ENCODE data around the gene GP1BA. TPM values are rescaled to one million over a fixed set of nuclear protein-coding genes. Genes with fewer than 3 reads are reported as not detected.
A peak's percentile ranks its signal among the peaks of the same experiment; 100 is the strongest.

The GP1BA gene
- total RNA-seq, 2 experiments from 2014 or later = not detected

DNA sequence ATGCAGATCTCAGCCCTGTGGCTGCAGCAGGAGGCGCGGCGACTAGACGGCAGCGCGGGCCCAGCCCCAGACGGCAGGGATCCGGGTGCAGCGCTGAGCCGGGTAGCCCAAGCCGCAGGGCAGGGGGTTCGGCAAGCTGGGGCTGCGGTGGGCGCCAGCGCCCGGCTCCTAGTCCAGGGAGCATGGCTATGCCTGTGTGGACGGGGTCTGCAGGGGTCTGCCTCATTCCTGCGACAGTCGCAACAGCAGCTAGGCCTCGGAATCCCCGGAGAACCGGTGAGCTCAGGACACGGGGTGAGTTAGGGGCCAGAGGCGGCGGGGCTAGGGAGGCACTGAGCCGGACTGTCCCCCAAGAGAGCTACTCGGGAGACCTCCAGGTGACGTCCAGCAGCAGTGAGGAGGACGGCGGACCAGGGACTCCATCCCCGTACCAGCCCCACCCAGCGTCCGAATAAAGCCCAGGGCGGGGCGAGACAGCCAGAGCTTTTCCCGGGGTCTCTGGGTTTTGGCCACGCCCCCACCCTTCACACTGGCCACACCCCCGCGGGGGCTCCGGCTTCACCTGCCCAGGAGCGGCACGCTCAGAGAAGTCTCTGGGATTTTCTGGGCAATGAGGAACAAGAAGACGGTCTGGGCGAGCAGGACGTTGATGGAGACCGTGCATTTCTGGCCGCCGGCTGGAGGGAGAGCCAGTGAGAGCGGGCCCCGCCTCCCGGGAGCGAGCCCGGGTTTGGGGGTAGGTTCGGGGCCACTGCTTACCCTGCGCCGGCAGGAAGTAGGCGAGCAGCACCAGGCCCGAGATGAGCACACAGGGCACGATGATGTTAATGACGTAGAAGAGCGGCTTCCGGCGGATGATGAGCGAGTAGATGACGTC lies 31.6 kb upstream of the GP1BA start:
- ATAC-seq = peak; percentile 24
- TF ChIP-seq, protein P1, sequence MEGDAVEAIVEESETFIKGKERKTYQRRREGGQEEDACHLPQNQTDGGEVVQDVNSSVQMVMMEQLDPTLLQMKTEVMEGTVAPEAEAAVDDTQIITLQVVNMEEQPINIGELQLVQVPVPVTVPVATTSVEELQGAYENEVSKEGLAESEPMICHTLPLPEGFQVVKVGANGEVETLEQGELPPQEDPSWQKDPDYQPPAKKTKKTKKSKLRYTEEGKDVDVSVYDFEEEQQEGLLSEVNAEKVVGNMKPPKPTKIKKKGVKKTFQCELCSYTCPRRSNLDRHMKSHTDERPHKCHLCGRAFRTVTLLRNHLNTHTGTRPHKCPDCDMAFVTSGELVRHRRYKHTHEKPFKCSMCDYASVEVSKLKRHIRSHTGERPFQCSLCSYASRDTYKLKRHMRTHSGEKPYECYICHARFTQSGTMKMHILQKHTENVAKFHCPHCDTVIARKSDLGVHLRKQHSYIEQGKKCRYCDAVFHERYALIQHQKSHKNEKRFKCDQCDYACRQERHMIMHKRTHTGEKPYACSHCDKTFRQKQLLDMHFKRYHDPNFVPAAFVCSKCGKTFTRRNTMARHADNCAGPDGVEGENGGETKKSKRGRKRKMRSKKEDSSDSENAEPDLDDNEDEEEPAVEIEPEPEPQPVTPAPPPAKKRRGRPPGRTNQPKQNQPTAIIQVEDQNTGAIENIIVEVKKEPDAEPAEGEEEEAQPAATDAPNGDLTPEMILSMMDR (IDR thresholded peaks at IDR 0.05) = no peak
- Mint-ChIP-seq H3K4me3 (peak overlapping the region; percentile 94), H3K27me3 (no peaks in the 10 kb centered on the region), H3K4me1 (ENCODE audit: low read depth) (peaks cover 34% of the 10 kb centered on the region), H3K9me3 (no peaks in the 10 kb centered on the region), H3K27ac (peak overlapping the region; percentile 94), H3K36me3 (ENCODE audit: low read depth) (peaks cover 16% of the 10 kb centered on the region)
- DNase-seq = peak; percentile 68
- intact Hi-C loops (cut with micrococcal nuclease) = loop anchor here (10.0 kb wide), 1 partner anchor 164 kb away; no protein-coding TSS in a partner anchor
- CTCF ChIA-PET = interaction anchor here (0.6 to 2.5 kb wide), 6 partner anchors 8 to 110 kb away, joined by 3 to 23 read pairs (median 4); no protein-coding TSS in a partner anchor
- POLR2A ChIA-PET = interaction anchor here (0.6 to 5.8 kb wide), 11 partner anchors 8 to 197 kb away, joined by 3 to 41 read pairs (median 7); partner anchors contain the start of genes ARRB2, PELP1, PFN1 and PLD2

DNA sequence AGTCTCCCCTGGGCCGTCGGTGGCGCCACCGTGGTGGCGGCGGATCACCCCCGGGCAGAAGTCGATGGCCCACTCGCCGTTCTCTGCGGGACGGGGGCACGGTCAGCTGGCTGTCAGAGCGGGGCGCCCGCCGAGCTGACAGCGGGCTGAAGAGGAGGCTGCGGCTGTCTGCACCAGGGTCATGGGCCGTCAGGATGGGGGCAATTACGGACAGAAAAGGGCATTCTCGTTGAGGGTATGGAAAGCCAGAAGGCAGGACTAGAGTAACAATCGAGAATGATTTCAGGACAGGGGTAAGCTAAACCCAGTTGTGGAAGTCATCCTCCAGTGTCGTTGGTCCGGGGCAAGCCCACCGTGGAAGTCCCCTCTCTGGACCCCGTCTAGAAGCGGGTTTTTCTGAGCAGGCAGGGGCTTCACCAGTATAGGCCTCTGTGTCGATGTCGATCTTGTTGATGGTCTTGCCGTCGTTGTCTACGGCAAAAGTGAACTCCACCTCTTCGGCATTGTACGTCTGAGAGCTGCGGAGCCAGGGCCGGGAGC lies 30.9 kb upstream of the GP1BA start:
- ChIA-PET CTCF (interaction anchor here (1.2 to 1.4 kb wide), 2 partner anchors 56 to 335 kb away, joined by 3 read pairs; no protein-coding TSS in a partner anchor), POLR2A (interaction anchor here (0.6 to 5.8 kb wide), 10 partner anchors 8 to 201 kb away, joined by 3 to 41 read pairs (median 6); partner anchors contain the start of genes ARRB2, PELP1, PFN1 and RNF167)
- ATAC-seq (no peak), DNase-seq (no peak)
- H3K36me3 Mint-ChIP-seq (ENCODE audit: low read depth) = peaks cover 16% of the 10 kb centered on the region
- peak overlapping the region; percentile 94 for H3K4me3 Mint-ChIP-seq
- H3K27me3 Mint-ChIP-seq = no peaks in the 10 kb centered on the region
- peaks cover 34% of the 10 kb centered on the region for H3K4me1 Mint-ChIP-seq (ENCODE audit: low read depth)
- H3K27ac Mint-ChIP-seq = peak overlapping the region; percentile 57
- no peaks in the 10 kb centered on the region for H3K9me3 Mint-ChIP-seq
- intact Hi-C loops (cut with micrococcal nuclease) = loop anchor here (10.0 kb wide), 1 partner anchor 164 kb away; no protein-coding TSS in a partner anchor
- TF ChIP-seq, protein P1 (IDR thresholded peaks at IDR 0.05) = no peak

DNA sequence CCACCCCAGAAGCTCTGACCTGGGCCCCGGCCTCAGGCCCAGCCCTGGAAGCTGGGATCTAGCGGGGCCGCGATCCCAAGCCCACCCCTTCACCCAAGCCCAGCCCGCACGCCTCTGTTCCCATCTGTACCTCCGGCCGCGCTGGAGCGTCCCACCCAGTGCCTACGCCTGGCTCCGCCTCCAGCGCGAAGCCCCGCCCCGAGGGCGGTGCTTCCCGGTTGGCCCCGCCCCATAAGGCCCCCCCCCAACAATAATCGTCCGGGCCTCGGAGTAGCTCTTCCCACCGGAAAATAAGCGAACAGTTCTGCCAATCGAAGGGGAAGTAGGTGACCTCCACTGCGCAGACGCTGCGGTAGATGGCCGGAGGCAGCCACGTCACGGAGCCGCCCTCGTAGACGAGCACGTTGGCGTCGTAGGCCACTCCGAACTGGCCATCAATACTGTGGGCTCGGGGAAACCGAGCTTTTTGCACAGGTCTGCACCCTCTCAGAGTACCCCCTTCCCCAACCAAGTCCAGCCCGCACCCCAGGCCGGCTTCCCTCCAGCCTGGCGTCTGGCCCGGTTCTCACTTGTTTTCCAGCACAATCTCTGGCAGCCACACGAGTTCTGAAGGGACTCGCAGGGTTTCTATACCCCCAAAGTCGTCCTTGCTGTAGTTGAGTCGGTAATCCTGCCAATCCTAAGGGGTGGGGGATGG lies 30.3 kb upstream of the GP1BA start:
- Mint-ChIP-seq H3K4me1 (ENCODE audit: low read depth) (peaks cover 34% of the 10 kb centered on the region), H3K4me3 (peak overlapping the region; percentile 94), H3K9me3 (no peaks in the 10 kb centered on the region), H3K27ac (no peak overlapping the region), H3K27me3 (no peaks in the 10 kb centered on the region), H3K36me3 (ENCODE audit: low read depth) (peaks cover 16% of the 10 kb centered on the region)
- TF ChIP-seq, protein P1 (IDR thresholded peaks at IDR 0.05) = no peak
- ChIA-PET POLR2A (interaction anchor here (0.6 to 5.8 kb wide), 8 partner anchors 7 to 201 kb away, joined by 3 to 41 read pairs (median 4); partner anchors contain the start of genes ARRB2, PFN1, RNF167 and SLC25A11), CTCF (interaction anchor here (1.2 to 2.4 kb wide), 6 partner anchors 12 to 335 kb away, joined by 3 to 19 read pairs (median 7); partner anchors contain the start of genes PSMB6, RNF167 and SLC25A11)
- intact Hi-C loops (cut with micrococcal nuclease) = loop anchor here (10.0 kb wide), 1 partner anchor 163 kb away; no protein-coding TSS in a partner anchor
- DNase-seq (peak; percentile 20), ATAC-seq (no peak)

DNA sequence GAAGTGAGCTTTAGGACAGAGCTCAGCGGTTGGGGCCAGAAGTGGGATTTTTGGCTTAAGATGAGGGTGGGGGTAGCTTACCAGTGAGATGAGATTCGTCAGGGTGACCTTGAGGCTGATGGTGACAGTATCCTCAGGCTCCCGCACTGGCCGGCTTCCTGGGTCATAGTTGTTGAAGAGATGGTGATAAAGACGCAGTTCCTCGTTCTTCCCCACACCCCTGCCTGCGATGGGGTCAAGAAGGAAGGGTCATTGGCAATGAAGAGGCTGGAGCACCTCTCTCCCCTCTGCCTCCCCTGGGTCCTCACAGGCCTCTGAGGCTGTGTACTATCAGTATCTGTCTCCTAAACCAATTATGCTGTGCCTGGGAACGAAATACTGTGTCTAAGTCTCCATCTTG lies 29.5 kb upstream of the GP1BA start:
- Mint-ChIP-seq H3K27me3 (no peaks in the 10 kb centered on the region), H3K4me1 (ENCODE audit: low read depth) (peaks cover 34% of the 10 kb centered on the region), H3K27ac (peak overlapping the region; percentile 75), H3K4me3 (no peak overlapping the region), H3K9me3 (no peaks in the 10 kb centered on the region), H3K36me3 (ENCODE audit: low read depth) (peaks cover 14% of the 10 kb centered on the region)
- TF ChIP-seq, protein P1 (IDR thresholded peaks at IDR 0.05) = no peak
- POLR2A ChIA-PET = interaction anchor here (1.1 to 5.8 kb wide), 4 partner anchors 20 to 45 kb away, joined by 3 to 41 read pairs (median 6); partner anchors contain the start of genes PFN1, RNF167 and SLC25A11
- CTCF ChIA-PET = interaction anchor here (0.8 to 2.4 kb wide), 16 partner anchors 12 to 336 kb away, joined by 3 to 19 read pairs (median 4); partner anchors contain the start of genes PSMB6, RNF167, SLC25A11 and SPAG7
- intact Hi-C loops (cut with micrococcal nuclease) = loop anchor here (10.0 kb wide), 1 partner anchor 162 kb away; no protein-coding TSS in a partner anchor
- ATAC-seq (no peak), DNase-seq (no peak)

Measured in activated CD8-positive, alpha-beta T cell treated with anti-CD3 and anti-CD28 coated beads for 36 hours (primary cell).